ENCODE results near the gene PTGDR. TPM values are rescaled to one million over a fixed set of nuclear protein-coding genes. Genes with fewer than 3 reads are reported as not detected.

Gene PTGDR
- under 1 TPM; 0.12 TPM for total RNA-seq

- Mint-ChIP-seq H3K4me1 (ENCODE audit: low read depth) (peaks cover 42% of the 10 kb centered on the region), H3K27ac (no peak within 1 kb of the TSS), H3K27me3 (peaks cover 27% of the 10 kb centered on the region), H3K36me3 (no peaks in the 10 kb centered on the region), H3K4me3 (peak within 1 kb of the TSS; percentile 80), H3K9me3 (no peaks in the 10 kb centered on the region)
- intact Hi-C loops (cut with micrococcal nuclease): no loop called here
- DNase-seq: peak; percentile 43
- ChIA-PET POLR2A (no interaction called here), CTCF (interaction anchor here (0.7 to 0.8 kb wide), 2 partner anchors 33 to 380 kb away, joined by 3 read pairs; no protein-coding TSS in a partner anchor)
Observed at GRCh38 chr14:52267501-52268278, at the start of gene PTGDR. Gene PTGDR, plus strand, starts transcription at chr14:52267698. Its CDS starts 117 bp downstream, at chr14:52267815.

GRCh38 chr14:52219488-52220084 is 47.9 kb upstream of the PTGDR start:
- intact Hi-C loops (cut with micrococcal nuclease): no loop called here
- POLR2A ChIA-PET: no interaction called here
- H3K27me3 Mint-ChIP-seq: no peaks in the 10 kb centered on the region

GRCh38 chr14:52220924-52221811 is 46.3 kb upstream of the PTGDR start:
- Mint-ChIP-seq H3K4me3 (peak overlapping the region; percentile 67), H3K9me3 (peaks cover 2% of the 10 kb centered on the region), H3K27ac (no peak overlapping the region), H3K4me1 (ENCODE audit: low read depth) (peaks cover 10% of the 10 kb centered on the region), H3K27me3 (no peaks in the 10 kb centered on the region), H3K36me3 (no peaks in the 10 kb centered on the region)
- intact Hi-C loops (cut with micrococcal nuclease): no loop called here
- CTCF ChIA-PET: no interaction called here
- DNase-seq: no peak
- POLR2A ChIA-PET: no interaction called here

More at GRCh38 chr14:52219488-52220084, 47.9 kb upstream of the PTGDR start:
- Mint-ChIP-seq H3K9me3 (no peaks in the 10 kb centered on the region), H3K4me1 (ENCODE audit: low read depth) (peaks cover 10% of the 10 kb centered on the region), H3K27ac (no peak overlapping the region), H3K4me3 (no peak overlapping the region), H3K36me3 (no peaks in the 10 kb centered on the region)
- DNase-seq: no peak
- CTCF ChIA-PET: no interaction called here

GRCh38 chr14:52222901-52223300 is 44.6 kb upstream of the PTGDR start:
- CTCF ChIA-PET: no interaction called here
- H3K36me3 Mint-ChIP-seq: no peaks in the 10 kb centered on the region
- H3K9me3 Mint-ChIP-seq: peaks cover 2% of the 10 kb centered on the region
- no peak for DNase-seq
- intact Hi-C loops (cut with micrococcal nuclease): no loop called here
- H3K4me1 Mint-ChIP-seq (ENCODE audit: low read depth): peaks cover 10% of the 10 kb centered on the region
- POLR2A ChIA-PET: no interaction called here
- H3K27ac Mint-ChIP-seq: no peak overlapping the region
- no peaks in the 10 kb centered on the region for H3K27me3 Mint-ChIP-seq
- H3K4me3 Mint-ChIP-seq: no peak overlapping the region

GRCh38 chr14:52227619-52228222 is 39.8 kb upstream of the PTGDR start:
- H3K9me3 Mint-ChIP-seq: peaks cover 2% of the 10 kb centered on the region
- intact Hi-C loops (cut with micrococcal nuclease): no loop called here
- ChIA-PET POLR2A (no interaction called here), CTCF (no interaction called here)
- no peak overlapping the region for H3K4me3 Mint-ChIP-seq
- peaks cover 8% of the 10 kb centered on the region for H3K4me1 Mint-ChIP-seq (ENCODE audit: low read depth)
- DNase-seq: no peak
- no peak overlapping the region for H3K27ac Mint-ChIP-seq
- no peaks in the 10 kb centered on the region for H3K36me3 Mint-ChIP-seq
- H3K27me3 Mint-ChIP-seq: no peaks in the 10 kb centered on the region

- H3K36me3 Mint-ChIP-seq: no peaks in the 10 kb centered on the region
- intact Hi-C loops (cut with micrococcal nuclease): no loop called here
- peaks cover 8% of the 10 kb centered on the region for H3K4me1 Mint-ChIP-seq (ENCODE audit: low read depth)
- CTCF ChIA-PET: no interaction called here
- no peak overlapping the region for H3K27ac Mint-ChIP-seq
- POLR2A ChIA-PET: no interaction called here
- no peak overlapping the region for H3K4me3 Mint-ChIP-seq
- no peak for DNase-seq
- H3K27me3 Mint-ChIP-seq: peaks cover 3% of the 10 kb centered on the region
- no peaks in the 10 kb centered on the region for H3K9me3 Mint-ChIP-seq
Observed at GRCh38 chr14:52233693-52234092, 33.8 kb upstream of the PTGDR start.

GRCh38 chr14:52235434-52235833 is 32.1 kb upstream of the PTGDR start:
- Mint-ChIP-seq H3K9me3 (no peaks in the 10 kb centered on the region), H3K27me3 (peaks cover 3% of the 10 kb centered on the region), H3K4me1 (ENCODE audit: low read depth) (peaks cover 8% of the 10 kb centered on the region), H3K36me3 (no peaks in the 10 kb centered on the region), H3K27ac (no peak overlapping the region), H3K4me3 (no peak overlapping the region)
- ChIA-PET CTCF (no interaction called here), POLR2A (no interaction called here)
- DNase-seq: no peak
- intact Hi-C loops (cut with micrococcal nuclease): no loop called here

- no peaks in the 10 kb centered on the region for H3K9me3 Mint-ChIP-seq
- DNase-seq: no peak
- no peak overlapping the region for H3K4me3 Mint-ChIP-seq
Observed at GRCh38 chr14:52235866-52236510, 31.5 kb upstream of the PTGDR start.

GRCh38 chr14:52238682-52239081 is 28.8 kb upstream of the PTGDR start:
- CTCF ChIA-PET: no interaction called here
- Mint-ChIP-seq H3K4me1 (ENCODE audit: low read depth) (peaks cover 13% of the 10 kb centered on the region), H3K4me3 (no peak overlapping the region), H3K36me3 (no peaks in the 10 kb centered on the region), H3K27me3 (peaks cover 3% of the 10 kb centered on the region), H3K9me3 (no peaks in the 10 kb centered on the region), H3K27ac (no peak overlapping the region)
- intact Hi-C loops (cut with micrococcal nuclease): no loop called here
- POLR2A ChIA-PET: no interaction called here
- DNase-seq: no peak

More at GRCh38 chr14:52235866-52236510, 31.5 kb upstream of the PTGDR start:
- ChIA-PET POLR2A (no interaction called here), CTCF (no interaction called here)
- intact Hi-C loops (cut with micrococcal nuclease): no loop called here
- Mint-ChIP-seq H3K27me3 (peaks cover 3% of the 10 kb centered on the region), H3K27ac (no peak overlapping the region), H3K36me3 (no peaks in the 10 kb centered on the region), H3K4me1 (ENCODE audit: low read depth) (peaks cover 13% of the 10 kb centered on the region)

GRCh38 chr14:52240623-52241022 is 26.9 kb upstream of the PTGDR start:
- Mint-ChIP-seq H3K27ac (no peak overlapping the region), H3K27me3 (no peaks in the 10 kb centered on the region), H3K4me1 (ENCODE audit: low read depth) (peaks cover 13% of the 10 kb centered on the region), H3K9me3 (no peaks in the 10 kb centered on the region), H3K36me3 (no peaks in the 10 kb centered on the region), H3K4me3 (no peak overlapping the region)
- intact Hi-C loops (cut with micrococcal nuclease): no loop called here
- DNase-seq: no peak
- ChIA-PET CTCF (no interaction called here), POLR2A (no interaction called here)

GRCh38 chr14:52241087-52241793 is 26.3 kb upstream of the PTGDR start:
- ChIA-PET POLR2A (no interaction called here), CTCF (no interaction called here)
- no peak for DNase-seq
- H3K4me3 Mint-ChIP-seq: no peak overlapping the region
- intact Hi-C loops (cut with micrococcal nuclease): no loop called here
- no peak overlapping the region for H3K27ac Mint-ChIP-seq
- no peaks in the 10 kb centered on the region for H3K27me3 Mint-ChIP-seq
- peaks cover 13% of the 10 kb centered on the region for H3K4me1 Mint-ChIP-seq (ENCODE audit: low read depth)
- H3K36me3 Mint-ChIP-seq: no peaks in the 10 kb centered on the region
- H3K9me3 Mint-ChIP-seq: no peaks in the 10 kb centered on the region

Data from activated CD4-positive, alpha-beta memory T cell treated with anti-CD3 and anti-CD28 coated beads for 36 hours (primary cell).